OCI-M1 (cell line): ENCODE measurements around the gene TTC32.

Experiments
- DNase-seq: peaks from one replicate; lab custom pipeline; 2025; lab: John Stamatoyannopoulos, UW

Gene TTC32

DNA sequence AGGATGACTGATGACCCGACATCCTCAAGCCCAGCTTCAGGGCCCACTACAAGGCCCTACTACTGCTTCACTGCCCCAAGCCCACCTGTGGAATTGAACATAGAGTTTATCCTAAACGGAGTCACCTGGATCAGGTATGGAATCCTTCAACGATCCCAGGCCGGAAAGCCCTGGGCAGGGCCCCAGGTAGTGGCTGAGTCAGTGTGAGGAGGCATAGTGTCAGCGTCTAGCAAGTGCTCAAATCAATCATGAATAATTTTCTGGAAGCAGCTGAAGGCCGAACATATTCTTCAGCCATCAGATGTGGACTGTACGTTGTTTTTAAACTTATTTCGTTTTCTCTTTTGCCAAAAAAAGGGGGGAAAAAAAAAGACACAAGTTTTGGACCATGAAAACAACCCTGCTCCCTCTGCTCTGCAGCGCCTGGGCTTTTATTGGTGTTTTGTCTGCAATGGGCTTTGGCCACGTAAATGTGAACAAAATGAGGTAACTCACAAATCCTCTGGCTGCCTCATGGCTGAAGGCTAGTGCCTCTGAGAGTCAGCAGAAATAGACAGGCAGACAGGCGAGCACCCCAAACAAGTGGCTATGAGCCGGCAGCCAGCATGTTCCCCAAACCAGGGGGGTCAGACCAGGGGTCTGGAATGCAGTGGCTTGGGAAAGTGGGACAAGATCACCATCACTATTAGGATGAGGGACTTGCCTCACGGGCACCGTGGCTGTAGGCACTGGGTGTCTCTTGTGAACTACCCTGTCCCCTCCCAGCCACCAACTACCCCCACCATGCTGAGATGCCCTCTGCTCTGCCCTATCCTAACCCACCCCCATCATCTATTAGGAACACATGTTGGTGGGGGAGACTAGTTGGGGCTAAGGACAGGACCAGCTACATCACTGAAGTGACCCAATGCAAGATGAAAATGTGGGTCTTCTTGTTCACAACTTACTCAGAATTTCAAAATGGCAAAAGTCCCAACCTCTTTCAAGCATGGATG lies 51.4 kb downstream of the TTC32 start:
- DNase-seq: no peak

DNA sequence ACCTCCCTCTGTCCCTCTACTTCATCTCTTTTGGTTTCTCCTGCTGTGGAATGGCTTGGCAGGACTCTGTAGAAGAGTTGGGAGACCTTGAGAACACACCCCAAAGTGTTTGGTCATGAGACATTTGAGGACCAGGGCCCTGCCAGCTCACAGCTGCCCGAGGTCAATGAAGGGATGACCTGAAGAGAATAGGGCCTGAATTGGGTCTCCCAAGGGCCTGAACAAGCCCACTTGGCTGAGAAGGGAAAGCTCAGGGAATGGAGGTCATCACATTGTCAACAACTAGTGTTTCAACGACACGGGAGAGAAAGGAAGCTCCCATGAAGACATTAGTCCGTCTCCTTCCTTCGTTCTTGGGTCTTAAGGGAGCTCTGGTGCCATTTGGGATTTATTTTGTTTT lies 52.8 kb downstream of the TTC32 start:
- DNase-seq: no peak

DNA sequence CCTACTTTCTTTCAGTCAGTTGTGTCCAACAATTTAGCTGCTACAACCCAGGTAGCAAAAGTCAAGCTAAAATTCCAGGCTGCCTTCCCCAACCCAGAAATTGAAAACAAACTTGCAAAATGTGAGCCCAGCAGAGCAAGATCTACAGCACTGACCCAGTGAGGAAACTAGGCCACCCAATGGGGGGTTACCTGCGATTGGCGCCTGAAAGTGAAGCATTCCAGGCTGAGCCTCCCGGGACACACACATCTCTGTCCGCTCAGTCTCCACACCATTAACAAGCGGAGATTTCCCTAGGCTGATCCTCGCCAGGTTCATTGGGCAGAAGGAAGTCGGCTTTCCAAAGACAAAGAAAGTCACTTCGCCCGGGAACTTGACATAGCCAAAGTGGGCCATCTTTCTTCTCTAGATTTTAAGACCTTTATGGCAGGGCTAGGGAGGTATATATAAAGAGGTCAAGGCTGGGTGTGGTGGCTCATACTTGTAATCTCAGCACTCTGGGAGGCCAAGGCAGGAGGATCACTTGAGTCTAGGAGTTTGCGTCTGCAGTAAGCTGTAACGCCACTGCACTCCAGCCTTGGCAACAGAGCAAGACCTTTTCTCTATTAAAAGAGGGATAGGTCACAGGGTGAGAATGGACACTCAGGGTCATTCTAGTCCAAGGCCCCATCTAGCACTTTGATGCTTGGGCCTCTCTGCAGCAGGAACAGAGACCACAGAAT lies 53.6 kb downstream of the TTC32 start:
- DNase-seq: no peak

DNA sequence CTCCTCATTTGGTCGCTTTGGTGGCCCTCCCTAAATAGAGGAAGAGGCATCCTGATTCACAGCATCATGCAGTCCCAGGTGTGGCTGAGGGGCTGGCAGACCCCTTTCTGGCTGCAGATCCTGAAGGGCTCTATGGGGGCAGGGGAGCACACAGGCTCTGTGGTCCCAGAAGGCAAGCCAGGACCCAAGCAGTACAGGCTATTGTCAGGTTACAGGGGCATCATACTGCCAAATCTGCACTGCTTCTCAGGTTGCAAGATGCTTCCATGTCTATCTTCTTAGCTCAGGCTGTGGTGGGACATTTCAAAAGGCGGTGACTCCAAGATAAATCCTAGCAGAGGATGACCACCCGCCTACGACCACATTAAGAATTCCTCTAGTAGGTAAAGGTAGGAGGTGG lies 54.3 kb downstream of the TTC32 start:
- no peak for DNase-seq
